RCC 7860 (cell line): ENCODE measurements around the gene SOCS6.
"Not testable (repeated sequence)": the region's sequence is repeated elsewhere in the genome, so short reads cannot be mapped to it uniquely, and the experiment has no call there.

ENCODE experiments used
- DNase-seq: peaks from one replicate; pipeline ENCODE4 v3.0.0-alpha.2; 2015; ENCODE audit warnings: low spot score
- FAIRE-seq: peaks from 2 replicates; lab custom pipeline; 2012; peaks lifted over from hg19 to GRCh38; lab: Jason Lieb, UNC

SOCS6 gene

GRCh38 chr18:70321616-70322015 is 32.8 kb downstream of the SOCS6 start:
- FAIRE-seq (no peak), DNase-seq (no peak)

- FAIRE-seq (peak; percentile 78), DNase-seq (no peak)
Observed at GRCh38 chr18:70322385-70322784, 33.5 kb downstream of the SOCS6 start.

- DNase-seq (peak; percentile 81), FAIRE-seq (peak; percentile 91)
Observed at GRCh38 chr18:70322928-70323327, 34.1 kb downstream of the SOCS6 start.

GRCh38 chr18:70324897-70325296 is 36.1 kb downstream of the SOCS6 start:
- FAIRE-seq = no peak
- DNase-seq = no peak

GRCh38 chr18:70326255-70326654 is 37.4 kb downstream of the SOCS6 start:
- DNase-seq = no peak
- FAIRE-seq = no peak

- DNase-seq (no peak), FAIRE-seq (no peak)
Observed at GRCh38 chr18:70328169-70328568, 39.3 kb downstream of the SOCS6 start.

- FAIRE-seq = no peak
Observed at GRCh38 chr18:70329071-70329470, 40.2 kb downstream of the SOCS6 start.

GRCh38 chr18:70330887-70331286 is 42.0 kb downstream of the SOCS6 start:
- DNase-seq (no peak), FAIRE-seq (no peak)

More at GRCh38 chr18:70329071-70329470, 40.2 kb downstream of the SOCS6 start:
- no peak for DNase-seq

GRCh38 chr18:70331456-70332097 is 42.7 kb downstream of the SOCS6 start:
- DNase-seq (no peak), FAIRE-seq (no peak)

- no peak for FAIRE-seq
- no peak for DNase-seq
Observed at GRCh38 chr18:70332694-70333093, 43.8 kb downstream of the SOCS6 start.

- FAIRE-seq (no peak), DNase-seq (no peak)
Observed at GRCh38 chr18:70333316-70333715, 44.5 kb downstream of the SOCS6 start.

- DNase-seq (peak; percentile 77), FAIRE-seq (peak; percentile 20)
Observed at GRCh38 chr18:70333757-70334156, 44.9 kb downstream of the SOCS6 start.

- FAIRE-seq (no peak), DNase-seq (no peak)
Observed at GRCh38 chr18:70334264-70334663, 45.4 kb downstream of the SOCS6 start.

GRCh38 chr18:70334728-70335329 is 46.0 kb downstream of the SOCS6 start:
- no peak for DNase-seq
- no peak for FAIRE-seq

- FAIRE-seq (no peak), DNase-seq (no peak)
Observed at GRCh38 chr18:70335892-70336726, 47.3 kb downstream of the SOCS6 start.

GRCh38 chr18:70337139-70337972 is 48.5 kb downstream of the SOCS6 start:
- DNase-seq = peak; percentile 73
- FAIRE-seq = peak; percentile 93

GRCh38 chr18:70338890-70339289 is 50.0 kb downstream of the SOCS6 start:
- FAIRE-seq (no peak), DNase-seq (no peak)

- no peak for DNase-seq
- FAIRE-seq = no peak
Observed at GRCh38 chr18:70339915-70340314, 51.1 kb downstream of the SOCS6 start.

- FAIRE-seq, DNase-seq: not testable (repeated sequence)
Observed at GRCh38 chr18:70348481-70348880, 59.6 kb downstream of the SOCS6 start.

GRCh38 chr18:70349316-70349715 is 60.5 kb downstream of the SOCS6 start:
- FAIRE-seq = no peak

GRCh38 chr18:70354080-70354479 is 65.2 kb downstream of the SOCS6 start:
- FAIRE-seq (no peak), DNase-seq (no peak)

More at GRCh38 chr18:70349316-70349715, 60.5 kb downstream of the SOCS6 start:
- DNase-seq = no peak
